ENCODE results near the gene PDCD11.

Gene PDCD11

DNA sequence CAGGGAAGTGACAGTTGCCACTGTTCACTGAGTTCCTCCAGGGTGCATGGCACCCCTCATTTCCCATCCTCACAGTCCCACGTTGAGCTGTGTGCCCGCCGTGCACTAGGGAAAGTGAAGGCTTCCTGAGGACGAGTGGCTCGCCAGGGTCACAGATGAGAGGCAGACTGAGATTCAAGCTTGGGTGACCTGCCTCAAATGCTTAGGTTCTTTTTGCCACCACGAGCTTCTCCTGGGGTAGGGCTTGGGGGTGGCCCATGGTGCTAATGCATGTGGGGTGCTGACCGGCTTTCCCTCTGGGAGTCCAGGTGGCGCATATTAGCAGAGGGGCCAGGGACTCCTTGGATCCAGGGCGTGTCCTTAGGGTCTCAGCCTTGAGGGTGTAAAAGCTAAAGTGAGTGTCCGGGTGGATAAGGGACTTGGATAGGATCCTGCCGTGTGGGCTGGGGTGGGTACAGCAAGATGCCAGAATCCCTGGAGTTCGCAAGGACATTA is 53.8 kb downstream of the PDCD11 start:
- DNase-seq, result no peak

DNA sequence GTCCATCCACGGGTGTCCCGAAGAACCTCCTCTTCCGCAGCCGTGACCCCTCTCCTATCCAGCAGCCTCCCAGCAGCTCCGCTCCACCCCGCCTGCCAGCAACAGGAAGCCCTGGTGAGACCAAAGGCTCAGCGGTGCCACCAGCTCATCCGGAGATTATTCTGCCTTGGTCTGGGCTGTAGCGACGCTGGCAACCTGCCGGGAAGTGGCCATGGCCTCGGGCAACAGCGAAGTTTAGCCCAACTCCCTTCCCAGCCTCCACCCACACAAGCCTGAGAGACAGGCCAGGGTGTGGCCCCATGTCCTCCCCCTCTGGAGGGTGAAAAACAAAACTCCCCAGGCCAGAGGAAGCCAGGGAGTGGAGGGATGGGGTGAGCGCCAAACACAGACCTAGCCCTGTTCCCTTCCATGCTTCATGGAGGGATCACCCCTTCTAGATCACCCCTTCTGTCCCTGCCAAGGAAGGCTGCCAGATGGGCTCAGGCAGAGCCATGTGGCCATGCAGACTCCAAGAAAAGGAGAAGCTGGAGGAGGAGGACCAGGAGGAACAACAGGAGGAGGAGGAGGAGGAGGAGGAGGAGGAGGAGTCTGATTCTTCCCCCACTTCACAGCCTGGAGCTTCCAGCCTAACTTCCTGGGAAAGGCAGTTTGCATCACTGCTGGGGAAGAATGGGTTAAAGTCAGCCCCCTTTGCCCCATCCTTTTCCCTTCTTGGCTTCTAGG is 54.8 kb downstream of the PDCD11 start:
- no peak for DNase-seq

DNA sequence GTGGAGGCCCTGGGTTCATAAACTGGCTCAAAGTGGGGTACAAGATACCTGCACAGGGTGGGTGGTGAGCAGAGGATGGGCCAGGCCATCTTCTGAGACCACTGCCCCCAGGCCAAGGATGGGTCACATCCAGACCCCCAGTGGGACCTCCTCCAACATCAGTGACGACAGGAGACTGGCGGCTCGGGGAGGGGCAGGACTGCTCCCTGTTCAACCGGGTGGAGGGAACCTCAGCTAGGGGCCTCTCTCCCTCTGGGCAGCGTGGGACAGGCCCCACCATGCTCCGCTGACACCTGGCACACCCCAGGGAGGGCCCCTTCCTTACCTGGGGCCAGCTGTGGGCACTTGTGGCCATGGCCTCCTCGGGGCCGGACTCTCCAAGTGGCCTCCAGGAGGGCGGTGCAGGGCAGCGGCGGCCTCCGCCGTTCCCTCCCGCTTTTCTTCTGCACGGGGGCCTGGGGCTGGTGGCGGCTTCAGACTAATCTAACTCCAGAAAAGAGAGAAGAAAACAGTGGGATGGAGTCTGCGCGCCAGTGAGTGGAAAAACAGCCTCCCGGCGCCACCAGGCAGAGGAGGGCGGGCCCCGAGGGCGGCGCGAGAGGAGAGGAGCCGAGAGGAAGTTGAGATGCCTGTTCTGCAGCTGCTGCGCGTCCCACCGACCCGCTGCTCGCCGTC is 55.5 kb downstream of the PDCD11 start, which contains the start of gene CALHM2:
TSS of gene CALHM2 (minus strand) at position 540 of the 675 bp plus-strand sequence. CDS start 2,429 bp downstream, outside the sequence.
- DNase-seq, result peak; percentile 16

DNA sequence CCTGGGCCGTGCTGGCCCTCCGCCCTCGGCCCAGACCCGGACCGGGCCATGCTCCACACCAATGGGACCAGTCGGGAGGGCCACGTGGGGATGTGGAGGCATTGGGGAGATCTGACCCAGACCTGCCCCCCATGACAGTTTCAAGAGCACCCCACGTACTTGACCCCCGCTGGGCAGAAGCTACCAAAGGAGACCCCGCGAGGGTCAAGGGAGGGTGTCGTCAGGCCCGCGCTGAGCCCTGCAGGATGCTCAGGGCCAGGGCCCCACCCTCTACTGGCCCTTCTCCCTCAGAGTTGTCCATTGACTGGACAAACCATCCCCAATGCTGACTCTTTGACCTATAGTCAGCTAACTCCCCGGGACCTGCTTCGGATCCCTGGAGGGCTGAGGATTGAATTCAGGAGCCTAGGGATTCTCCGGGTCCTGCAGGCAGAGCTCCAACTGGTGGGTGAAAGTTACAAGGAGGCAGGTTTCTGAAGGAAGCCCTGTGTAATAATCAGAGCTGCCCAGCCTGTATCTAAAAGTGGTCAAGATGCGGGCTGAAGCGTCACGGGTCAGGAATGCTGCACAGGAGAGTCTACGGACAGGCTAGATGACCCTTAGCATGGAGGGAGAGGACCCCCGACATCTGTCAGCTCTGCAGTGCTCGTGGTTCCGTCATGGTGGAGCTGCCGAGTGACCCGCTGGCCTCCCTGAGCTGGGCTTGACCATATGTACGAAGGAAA is 56.2 kb downstream of the PDCD11 start:
- no peak for DNase-seq

DNA sequence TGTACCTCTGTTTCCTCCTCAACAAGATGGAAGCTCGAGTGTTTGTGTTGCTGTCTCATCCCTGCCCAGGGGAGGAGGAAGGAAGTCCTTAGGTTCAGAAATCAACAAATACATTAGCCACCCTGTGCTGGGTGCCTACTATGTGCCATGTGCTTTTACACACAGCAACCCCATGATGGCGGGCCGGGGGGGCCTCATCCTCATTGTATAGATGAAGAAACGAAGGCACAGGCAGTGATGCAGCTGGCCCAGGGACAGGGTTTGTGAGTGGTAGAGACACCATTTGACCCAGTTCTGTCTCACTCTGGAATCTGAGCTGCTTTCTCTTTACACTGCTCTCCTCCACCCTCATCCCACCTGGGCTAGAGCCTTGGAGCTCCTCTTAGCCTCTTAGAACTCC is 57.6 kb downstream of the PDCD11 start:
- DNase-seq, result no peak

DNA sequence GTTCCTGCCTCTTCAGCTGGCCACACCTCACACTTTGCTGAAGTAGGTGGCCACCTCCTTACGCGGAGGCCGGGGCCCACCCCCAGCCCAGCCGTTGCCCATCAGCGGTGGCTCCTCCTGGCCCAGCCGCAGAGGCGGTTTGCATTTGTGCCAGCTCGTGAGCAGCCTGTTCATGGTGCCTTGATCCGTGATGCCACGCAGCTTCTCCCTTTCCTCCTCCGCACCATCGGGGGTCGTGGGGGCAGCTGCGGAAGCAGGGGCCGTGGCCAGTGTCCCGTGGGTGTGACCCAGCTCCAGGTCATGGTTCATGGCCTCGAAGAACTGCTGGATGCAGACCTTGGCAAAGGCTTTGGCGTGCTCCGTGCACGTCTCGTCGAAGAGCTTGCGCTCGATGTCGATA is 58.8 kb downstream of the PDCD11 start:
- DNase-seq, result no peak

DNA sequence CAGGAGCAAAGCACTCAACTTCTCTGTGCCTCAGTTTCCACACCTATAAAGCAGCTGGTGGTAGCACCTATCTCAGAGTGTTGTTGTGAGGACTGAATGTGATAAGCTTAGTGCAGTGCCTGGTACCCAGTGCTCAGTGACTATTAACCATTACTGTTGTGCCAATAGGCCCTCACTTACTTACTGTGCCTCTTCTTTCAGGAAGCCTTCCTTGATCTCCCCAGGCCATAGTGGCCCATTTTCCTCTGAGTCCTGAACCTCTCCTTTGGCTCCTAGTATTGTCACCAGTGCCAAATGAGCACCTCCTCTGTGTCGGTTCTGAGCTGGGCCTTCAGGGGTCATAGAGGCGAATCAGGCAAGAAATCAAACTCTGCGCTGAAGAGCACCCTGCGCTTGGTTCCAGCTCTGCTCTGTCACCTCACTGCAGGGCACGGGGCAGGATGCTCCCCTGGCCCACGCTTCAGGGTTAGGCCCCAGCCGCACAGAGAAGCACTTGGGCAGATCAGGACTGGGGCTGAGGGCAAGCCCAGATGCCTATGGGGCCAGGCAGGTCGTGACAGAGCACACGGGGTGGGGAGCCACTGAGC is 59.7 kb downstream of the PDCD11 start:
- DNase-seq, result no peak

DNA sequence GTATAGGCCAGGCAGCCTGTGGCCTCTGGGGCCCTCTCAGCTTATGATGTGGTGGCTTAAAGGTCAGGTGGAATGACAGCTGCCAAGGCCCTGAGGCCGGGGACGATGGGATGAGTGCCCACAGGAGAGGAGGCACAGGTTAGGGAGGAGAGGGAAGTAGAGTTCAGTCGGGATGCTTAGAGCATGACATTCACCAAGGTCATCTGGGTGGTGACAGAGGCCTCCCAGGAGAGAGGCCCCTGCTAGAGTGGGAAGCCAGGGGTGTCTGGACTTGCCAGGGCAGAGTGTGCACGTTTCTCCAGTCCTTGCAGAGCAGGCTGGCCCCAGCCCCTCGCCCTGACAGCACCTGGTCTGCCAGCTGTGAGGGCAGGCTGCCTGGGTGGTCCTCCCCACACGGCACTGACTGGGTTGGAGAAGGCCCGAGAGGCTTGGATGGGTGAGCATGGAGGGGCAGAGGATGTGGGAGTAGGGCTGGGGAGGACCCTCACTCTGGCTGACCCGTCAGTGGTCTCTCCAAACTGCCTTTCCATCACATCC is 60.8 kb downstream of the PDCD11 start:
- DNase-seq, result no peak

DNA sequence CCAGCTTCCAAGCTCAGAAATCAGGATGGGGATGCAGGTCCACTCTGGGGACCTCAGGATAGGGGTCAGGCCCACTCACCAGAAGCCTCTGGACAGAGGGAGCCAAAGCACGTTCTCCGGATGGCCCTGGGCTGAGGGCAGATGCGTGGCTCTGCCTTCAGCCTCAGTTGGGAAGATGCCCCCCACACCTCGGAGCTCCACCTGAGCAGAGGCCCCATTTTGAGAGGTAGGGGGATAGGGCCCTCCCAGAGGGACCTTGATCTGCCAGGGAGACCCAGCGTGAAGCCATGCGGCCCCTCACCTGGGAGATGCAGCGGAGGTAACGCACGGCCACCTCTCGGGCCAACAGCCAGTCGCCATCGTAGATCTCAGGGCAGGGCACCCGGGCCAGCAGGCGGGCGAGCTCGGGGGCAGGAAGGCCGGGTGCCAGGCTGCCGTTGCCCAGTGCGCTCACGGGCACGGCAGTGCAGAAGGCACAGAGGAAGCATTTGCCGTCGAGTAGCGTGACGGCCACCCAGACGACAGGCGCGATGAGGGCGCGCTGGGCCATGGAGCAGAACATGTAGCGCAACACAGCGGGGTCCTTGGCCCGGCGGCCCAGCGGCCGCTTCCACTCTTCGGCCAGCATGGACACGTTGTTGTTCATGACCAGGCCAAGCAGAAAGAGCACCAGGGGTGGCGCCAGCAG is 61.6 kb downstream of the PDCD11 start:
- DNase-seq, result no peak

DNA sequence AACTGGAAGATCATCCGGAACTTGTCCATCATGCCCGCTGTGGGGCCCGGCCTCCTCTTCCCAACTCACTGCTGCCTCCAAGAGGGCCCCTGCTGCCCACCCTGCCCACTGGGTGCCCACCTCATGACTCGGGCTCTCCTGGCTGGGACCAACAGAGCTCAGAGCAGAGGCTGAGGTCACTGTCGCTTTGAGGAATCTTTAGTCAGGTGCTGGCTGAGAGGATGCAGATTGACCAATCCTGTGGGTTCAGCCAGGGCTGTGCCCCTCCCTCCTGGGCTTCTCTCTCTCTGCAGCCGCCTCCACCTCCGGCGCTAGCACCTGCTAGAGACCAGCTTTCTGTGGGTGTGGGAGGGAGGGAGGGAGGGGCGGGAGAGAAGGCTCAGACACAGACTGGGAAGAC is 62.3 kb downstream of the PDCD11 start, which contains the start of gene CALHM1:
TSS of gene CALHM1 (minus strand) at position 181 of the 400 bp plus-strand sequence. CDS start at position 32, 149 bp downstream.
- no peak for DNase-seq

DNA sequence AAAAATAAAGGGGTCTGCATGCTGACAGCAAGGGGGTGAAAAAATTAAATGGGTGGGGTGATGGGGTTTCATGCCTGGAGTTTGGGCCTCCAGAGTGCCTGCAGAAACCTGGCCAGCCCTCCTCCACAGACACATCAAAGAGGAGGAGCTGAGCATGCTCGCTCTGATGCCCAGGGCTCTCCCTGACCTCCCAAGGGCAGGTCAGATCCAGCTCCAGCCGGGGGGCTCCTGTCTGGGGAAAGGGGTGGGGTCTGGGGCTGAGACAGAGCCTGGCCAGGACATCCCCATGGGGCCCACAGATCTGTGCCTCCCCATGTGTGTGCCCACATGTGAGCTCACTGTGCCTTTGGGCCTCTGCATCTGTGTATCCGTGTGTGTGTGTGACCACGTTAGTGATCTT is 63.2 kb downstream of the PDCD11 start:
- no peak for DNase-seq

DNA sequence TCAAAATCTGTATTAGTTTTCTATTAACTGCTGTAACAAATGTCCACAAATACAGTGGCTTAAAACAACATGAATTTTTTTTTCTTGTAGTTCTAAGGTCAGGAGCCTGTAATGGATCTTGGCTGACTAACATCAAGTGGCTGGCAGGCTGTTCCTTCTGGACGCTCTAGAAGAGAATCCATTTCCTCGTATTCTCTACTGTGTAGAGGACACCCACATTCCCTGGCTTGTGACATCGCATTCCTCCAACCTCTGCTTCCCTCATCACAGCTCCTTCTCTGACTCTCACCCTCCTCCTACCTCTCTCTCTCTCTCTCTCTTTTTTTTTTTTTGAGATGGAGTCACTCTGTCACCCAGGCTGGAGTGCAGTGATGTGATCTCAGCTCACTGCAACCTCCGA is 67.1 kb downstream of the PDCD11 start:
- no peak for DNase-seq

DNA sequence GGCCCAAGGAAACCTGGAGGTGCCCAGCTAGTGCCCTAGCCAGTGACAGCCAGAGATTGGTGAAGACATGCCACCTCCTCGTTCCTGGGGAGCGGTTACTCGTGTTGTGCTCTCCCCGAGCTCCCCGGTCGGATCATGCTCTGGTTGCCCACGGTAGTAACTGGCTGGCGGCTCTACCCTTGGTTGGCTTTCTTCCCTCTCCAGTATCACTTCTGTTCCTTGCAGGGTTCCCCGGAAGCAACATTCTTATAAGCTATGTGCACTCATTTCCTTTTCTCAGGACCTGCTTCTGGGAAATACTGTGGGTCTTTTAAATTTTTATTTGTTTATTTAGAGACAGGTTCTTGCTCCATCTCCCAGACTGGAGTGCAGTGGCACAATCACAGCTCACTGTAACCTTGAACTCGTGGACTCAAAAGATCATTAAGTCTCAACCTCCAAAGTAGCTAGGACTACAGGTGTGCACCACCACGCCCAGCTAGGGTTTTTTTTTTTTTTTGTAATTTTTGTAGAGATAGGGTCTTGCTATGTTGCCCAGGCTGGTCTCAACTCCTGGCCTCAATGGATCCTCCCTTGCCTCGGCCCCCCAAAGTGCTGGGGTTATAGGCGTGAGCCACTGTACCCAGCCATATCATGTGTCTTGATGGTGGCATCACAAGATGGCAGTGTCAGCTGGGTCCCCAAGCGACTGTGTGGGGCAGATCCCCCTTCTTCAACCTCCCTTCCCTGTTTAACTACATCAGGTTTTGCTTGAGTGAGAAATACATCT is 69.2 kb downstream of the PDCD11 start:
- no peak for DNase-seq

DNA sequence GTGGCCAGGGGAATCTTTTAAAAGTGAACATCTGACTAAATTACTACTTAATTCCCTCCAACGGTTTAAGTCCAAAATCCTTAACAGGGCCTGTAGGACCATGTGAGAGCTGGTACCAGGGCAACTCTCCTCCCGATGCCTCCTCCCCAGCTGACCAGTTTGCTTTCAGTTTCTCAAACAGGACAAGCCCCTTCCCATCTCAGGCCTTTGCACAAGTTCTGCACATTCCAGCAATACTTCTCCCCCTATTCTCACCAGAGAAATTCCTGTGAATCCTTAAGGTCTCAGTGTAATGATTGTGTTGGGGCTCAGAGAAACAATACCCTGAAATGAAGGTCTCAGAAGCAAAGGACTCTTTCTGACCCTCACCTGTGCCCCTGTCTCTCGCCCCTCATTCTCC is 70.3 kb downstream of the PDCD11 start:
- DNase-seq, result no peak

DNA sequence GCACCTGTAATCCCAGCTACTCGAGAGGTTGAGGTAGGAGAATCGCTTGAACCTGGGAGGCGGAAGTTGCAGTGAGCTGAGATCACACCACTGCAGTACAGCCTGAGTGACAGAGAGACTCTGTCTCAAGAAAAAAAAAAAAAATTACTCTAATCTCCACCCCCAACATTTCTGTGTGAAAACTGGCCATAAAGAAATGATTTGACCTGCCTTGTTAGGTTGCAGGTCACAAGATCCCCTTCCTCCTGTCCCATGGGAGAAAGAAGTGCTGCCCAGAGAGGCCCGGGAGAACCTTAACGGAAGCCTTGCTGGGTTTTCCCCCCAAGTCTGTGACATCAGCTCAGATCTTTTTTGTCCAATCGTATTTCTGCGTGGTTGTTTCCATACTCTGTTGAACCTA is 71.0 kb downstream of the PDCD11 start:
- DNase-seq, result no peak

DNA sequence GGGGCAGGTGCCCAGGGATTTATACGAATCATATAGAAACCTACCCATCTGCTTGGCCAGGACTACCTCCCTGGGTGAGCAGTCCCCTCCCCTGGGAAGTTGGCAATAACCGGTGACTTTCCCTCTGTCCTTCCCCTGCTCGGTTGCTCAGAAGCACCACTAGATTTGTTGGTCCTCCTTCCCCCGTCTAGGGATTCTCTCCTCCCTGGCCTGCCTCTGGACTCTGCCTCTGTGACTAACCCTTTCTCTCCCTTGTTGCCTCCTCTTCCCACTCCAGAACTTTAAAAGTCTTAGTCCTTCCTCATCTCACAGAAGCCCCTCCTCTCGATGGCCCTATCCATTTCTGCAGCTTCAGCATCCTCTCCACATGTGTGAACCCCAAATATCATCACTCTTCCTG is 72.8 kb downstream of the PDCD11 start:
- DNase-seq, result no peak

DNA sequence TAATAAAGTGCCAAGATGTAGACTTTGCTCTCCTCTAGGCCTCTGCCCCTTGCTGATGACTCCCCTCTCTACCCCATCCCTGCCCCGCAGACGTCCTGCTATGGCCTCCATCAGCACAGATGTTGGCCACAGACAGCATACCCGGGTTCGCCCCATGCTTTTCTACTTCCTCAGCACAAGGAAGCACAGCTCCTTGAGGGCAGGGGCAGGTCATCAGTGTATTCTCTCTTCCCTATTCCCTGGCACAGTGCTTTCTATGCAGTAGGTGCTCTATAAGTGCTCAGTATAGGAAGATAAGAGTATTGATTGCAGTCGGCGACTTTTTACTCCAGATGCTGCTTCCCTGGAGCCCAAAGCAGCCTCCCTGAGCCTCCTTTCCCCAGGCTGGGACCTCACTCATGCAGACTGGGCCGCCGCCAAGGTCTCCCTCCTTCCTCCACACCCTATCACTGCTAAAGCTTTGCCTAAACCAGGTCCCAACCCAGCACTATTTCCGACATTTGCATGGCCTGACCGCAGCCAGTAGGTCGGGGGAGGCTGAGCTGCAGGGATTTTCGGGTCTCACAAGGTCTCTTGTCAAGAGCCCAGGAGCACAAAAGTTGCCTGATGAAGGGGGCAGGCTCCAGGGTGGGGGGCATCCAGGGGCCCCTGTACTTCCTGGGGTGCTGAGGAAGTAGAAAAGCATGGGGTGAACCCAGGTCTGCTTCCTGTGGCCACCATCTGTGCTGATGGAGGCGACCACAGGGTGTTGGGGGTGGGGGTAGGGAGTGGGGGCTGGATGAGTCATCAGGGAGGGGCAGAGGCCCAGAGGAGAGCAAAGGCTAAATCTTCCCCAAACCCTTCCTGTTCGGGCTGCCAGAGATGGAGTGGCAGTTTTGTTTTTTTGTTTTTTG is 74.6 kb downstream of the PDCD11 start:
- peak; percentile 11 for DNase-seq

DNA sequence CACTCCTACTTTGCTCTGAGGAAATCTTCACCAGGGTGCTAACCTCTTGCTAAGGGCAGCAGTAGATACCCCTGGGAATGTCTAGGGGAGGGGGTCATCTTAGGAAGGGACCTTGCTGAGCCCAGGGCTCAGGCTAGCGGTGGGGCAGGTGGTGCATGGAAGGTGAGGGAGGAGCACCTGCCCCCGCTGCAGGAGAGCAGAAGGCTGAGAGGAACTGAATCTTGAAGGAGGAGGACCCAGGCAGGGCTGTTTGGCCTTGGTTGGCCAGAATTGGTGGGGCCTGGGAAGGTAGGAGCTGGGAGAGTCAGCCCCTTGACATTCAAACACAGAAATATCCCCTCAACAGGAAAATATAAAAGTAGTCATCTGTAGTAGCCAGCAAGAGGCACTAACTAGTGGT is 75.6 kb downstream of the PDCD11 start:
- no peak for DNase-seq

DNA sequence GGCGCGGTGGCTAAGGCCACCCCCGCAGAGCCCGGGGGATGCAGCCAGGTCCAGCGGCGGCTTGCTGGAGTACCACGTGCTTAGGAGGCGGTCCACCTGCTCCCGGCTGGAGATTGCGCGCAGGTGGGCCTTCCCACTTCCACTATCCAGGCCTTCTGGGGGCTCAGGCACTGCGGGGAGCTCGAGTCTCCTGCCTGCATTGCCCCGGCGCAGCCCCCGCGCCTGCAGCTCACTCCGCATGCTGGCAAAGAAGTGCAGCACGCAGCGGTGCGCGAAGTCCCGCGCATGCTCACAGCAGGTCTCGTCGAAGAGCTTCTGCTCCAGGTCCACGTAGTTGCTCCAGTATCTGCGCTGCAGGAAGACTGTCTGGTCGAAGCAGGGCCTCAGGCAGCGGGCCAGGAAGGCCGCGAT is 76.8 kb downstream of the PDCD11 start:
- no peak for DNase-seq

DNA sequence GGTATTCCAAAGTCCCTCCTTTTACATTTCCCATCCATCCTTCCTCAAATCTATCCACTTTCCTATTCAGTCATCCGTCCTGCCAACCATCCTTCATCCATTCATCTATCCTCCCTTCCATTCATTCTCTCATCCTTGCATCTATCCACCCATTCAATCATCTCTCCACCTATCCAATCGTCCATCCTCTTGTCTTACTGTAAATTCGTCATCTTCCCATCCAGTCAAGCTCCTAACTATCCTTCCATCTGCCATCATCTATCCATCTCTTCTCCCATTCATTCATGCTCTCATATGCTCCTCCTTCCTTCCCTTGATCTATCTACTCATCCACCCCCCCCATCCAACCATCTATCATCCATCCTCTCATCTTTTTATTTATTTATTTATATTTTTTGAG is 77.7 kb downstream of the PDCD11 start:
- DNase-seq, result no peak

All from effector CD8-positive, alpha-beta T cell (primary cell).